ENCODE measurements around the gene PSKH1. TPM values are rescaled to one million over a fixed set of nuclear protein-coding genes. Genes with fewer than 3 reads are reported as not detected.
A peak's percentile ranks its signal among the peaks of the same experiment; 100 is the strongest.

The PSKH1 gene
- total and polyA plus RNA-seq, 9 of the 15 experiments (the other 6 are each of a cell fraction or from before 2014, with no cell fraction given) = 0.96 to 20.9 (median 9.4) TPM

DNA sequence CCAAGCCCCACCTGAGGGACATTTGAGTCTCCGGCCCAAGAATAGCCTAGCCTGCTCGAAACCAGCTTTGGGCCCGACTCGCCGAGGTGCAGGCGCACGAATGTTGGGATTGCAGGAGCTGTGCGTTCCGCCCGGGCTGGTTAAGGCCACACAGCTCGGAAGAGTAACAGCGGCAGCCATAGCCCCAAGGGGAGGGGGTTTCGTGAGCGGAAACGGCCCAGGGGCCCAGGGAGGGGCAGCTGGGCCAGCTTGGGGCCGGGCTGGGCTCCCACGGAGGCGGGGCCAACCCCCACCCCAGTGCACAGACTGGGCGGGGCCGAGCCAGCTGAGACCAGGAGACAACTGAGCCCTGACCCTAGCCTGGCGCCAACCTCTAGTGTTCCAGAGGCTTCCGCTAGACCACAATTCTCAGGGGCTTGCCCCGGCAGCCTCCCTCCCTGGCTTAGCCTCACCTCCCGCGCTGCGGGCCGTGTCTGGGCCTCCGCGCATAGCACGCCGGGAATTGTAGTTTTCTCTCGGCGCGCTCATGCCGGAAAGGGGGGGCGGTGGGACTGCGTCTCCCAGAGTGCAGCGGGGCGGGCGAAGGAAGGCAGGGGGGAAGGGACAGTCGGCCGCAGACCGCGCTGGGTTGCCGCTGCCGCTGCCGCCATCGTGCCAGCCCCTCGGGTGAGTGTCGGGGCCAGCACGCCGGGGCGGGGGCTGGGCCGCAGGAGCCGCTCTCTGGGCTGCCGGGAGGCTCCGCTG is 46.6 kb upstream of the PSKH1 start, which contains the start of gene NUTF2:
Gene NUTF2, plus strand, starts transcription at position 614 of the 744 bp plus-strand sequence. CDS start 18,198 bp downstream, outside the sequence.
- H3K4me1 ChIP-seq (replicated peaks in 1 of 2; ENCODE audit: control insufficient read depth in 2 of 2, insufficient read depth in 2 of 2, low read length in 2 of 2) = peaks cover 30 to 53% of the 10 kb centered on the region in 2 experiments
- in situ Hi-C loops (cut with MboI) = no loop called here
- CTCF ChIA-PET (ENCODE audit: low intra/inter-chr PET ratio) = no interaction called here
- TF ChIP-seq, protein P1, sequence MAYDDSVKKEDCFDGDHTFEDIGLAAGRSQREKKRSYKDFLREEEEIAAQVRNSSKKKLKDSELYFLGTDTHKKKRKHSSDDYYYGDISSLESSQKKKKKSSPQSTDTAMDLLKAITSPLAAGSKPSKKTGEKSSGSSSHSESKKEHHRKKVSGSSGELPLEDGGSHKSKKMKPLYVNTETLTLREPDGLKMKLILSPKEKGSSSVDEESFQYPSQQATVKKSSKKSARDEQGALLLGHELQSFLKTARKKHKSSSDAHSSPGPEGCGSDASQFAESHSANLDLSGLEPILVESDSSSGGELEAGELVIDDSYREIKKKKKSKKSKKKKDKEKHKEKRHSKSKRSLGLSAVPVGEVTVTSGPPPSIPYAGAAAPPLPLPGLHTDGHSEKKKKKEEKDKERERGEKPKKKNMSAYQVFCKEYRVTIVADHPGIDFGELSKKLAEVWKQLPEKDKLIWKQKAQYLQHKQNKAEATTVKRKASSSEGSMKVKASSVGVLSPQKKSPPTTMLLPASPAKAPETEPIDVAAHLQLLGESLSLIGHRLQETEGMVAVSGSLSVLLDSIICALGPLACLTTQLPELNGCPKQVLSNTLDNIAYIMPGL (CRISPR knock-in tag; IDR thresholded peaks at IDR 0.05) = no peak
- TF ChIP-seq ZNF24 (IDR thresholded peaks at IDR 0.05) (0 out of 2 replicates have a peak, but pooled peaks have one; percentile 6), BACH1 (tag; IDR thresholded peaks at IDR 0.05) (no peak; the same call in 1 of the 2 replicates), POLR3G (IDR thresholded peaks at IDR 0.05; ENCODE audit: extremely low read depth, insufficient read length, insufficient replicate concordance) (no peak), FIP1L1 (IDR thresholded peaks at IDR 0.05; ENCODE audit: low read depth, low read length, poor library complexity, severe bottlenecking) (peak; percentile 89), NR4A1 (CRISPR knock-in tag; IDR thresholded peaks at IDR 0.05) (0 out of 2 replicates have a peak, but pooled peaks have one; percentile 29), NR4A1 (tag; IDR thresholded peaks at IDR 0.05) (no peak), CHD1 (IDR thresholded peaks at IDR 0.05; ENCODE audit: low read length) (no peak), ZNF764 (CRISPR knock-in tag; IDR thresholded peaks at IDR 0.05; ENCODE audit: low read depth) (no peak), LEF1 (IDR thresholded peaks at IDR 0.05) (no peak), FOXK2 (conservative IDR thresholded peaks at IDR 0.05 in 1 of 2, IDR thresholded peaks at IDR 0.05 in 1 of 2; ENCODE audit: low read depth in 2 of 2) (peak in 1 of 2 experiments; percentile 50; a peak in 1 of 4 replicates), DACH1 (IDR thresholded peaks at IDR 0.05; ENCODE audit: partially characterized antibody) (peak; percentile 79), CBX8 (IDR thresholded peaks at IDR 0.05; ENCODE audit: borderline replicate concordance, extremely low read depth, low read depth, low read length, poor library complexity, severe bottlenecking) (no peak), HMGN3 (IDR thresholded peaks at IDR 0.05; ENCODE audit: borderline replicate concordance, extremely low read depth, insufficient read length, low read depth, low read length) (peak; percentile 93), PML (IDR thresholded peaks at IDR 0.05; ENCODE audit: low read length) (no peak; the same call in 1 of the 2 replicates), FOXP1 (CRISPR knock-in tag; IDR thresholded peaks at IDR 0.05) (peak; percentile 81), ZNF77 (CRISPR knock-in tag; IDR thresholded peaks at IDR 0.05) (no peak)
- TF ChIP-seq, protein P2, sequence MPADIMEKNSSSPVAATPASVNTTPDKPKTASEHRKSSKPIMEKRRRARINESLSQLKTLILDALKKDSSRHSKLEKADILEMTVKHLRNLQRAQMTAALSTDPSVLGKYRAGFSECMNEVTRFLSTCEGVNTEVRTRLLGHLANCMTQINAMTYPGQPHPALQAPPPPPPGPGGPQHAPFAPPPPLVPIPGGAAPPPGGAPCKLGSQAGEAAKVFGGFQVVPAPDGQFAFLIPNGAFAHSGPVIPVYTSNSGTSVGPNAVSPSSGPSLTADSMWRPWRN (IDR thresholded peaks at IDR 0.05; ENCODE audit: low read depth) = peak; percentile 20; the same call in 1 of the 2 replicates
- TF ChIP-seq, protein P3, sequence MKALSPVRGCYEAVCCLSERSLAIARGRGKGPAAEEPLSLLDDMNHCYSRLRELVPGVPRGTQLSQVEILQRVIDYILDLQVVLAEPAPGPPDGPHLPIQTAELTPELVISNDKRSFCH (CRISPR knock-in tag; IDR thresholded peaks at IDR 0.05) = no peak
- TF ChIP-seq, protein P3 (tag; IDR thresholded peaks at IDR 0.05) = no peak

More for the DNA sequence above, 46.6 kb upstream of the PSKH1 start, which contains the start of gene NUTF2:
- peaks cover 28% of the 10 kb centered on the region for H3K36me3 ChIP-seq (ENCODE audit: control insufficient read depth, insufficient read depth, low read length)
- FAIRE-seq (peak; percentile 90), ATAC-seq (peak; percentile 82), DNase-seq (ENCODE audit: extremely low read depth in 1 of 4, low spot score in 3 of 4) (peak; percentile 93 to 97 (median 95))
- peak within 1 kb of the TSS; percentile 81 for H2AFZ ChIP-seq (ENCODE audit: low read depth, low read length)
- intact Hi-C loops (cut with micrococcal nuclease) = loop anchor here (2.0 kb wide), 1 partner anchor 46 kb away; the partner anchor contains the start of gene PSKH1
- peak within 1 kb of the TSS; percentile 99 for H3K4me3 ChIP-seq
- H3K27ac ChIP-seq (ENCODE audit: extremely low read depth, low read depth, low read length) = peak within 1 kb of the TSS; percentile 77
- peaks cover 5% of the 10 kb centered on the region for H3K9me1 ChIP-seq (ENCODE audit: control insufficient read depth, insufficient read depth, low read length)
- H3K9me3 ChIP-seq (replicated peaks; ENCODE audit: control insufficient read depth, insufficient read depth, low read depth, low read length) = no peaks in the 10 kb centered on the region
- BruUV-seq (replicated peaks) = no TSS peak
- peak within 1 kb of the TSS; percentile 84 for H3K4me2 ChIP-seq (ENCODE audit: insufficient read depth, low read length)
- no peaks in the 10 kb centered on the region; the same call in 1 of the 2 replicates for H4K20me1 ChIP-seq (replicated peaks; ENCODE audit: control insufficient read depth, insufficient read depth, low read length)
- peak within 1 kb of the TSS; percentile 94 for H3K9ac ChIP-seq (ENCODE audit: insufficient read depth in 1 of 2, low read depth in 2 of 2, low read length in 2 of 2)
- peaks cover 85% of the 10 kb centered on the region for H3K79me2 ChIP-seq (ENCODE audit: control insufficient read depth, insufficient read depth, low read length)
- under 1% methylated on average over 30 of the region's 57 CpGs for WGBS (ENCODE audit: insufficient coverage, low coverage, missing lambda C conversion rate)
- H3K27me3 ChIP-seq (ENCODE audit: control insufficient read depth in 2 of 2, insufficient read depth in 2 of 2, low read length in 2 of 2) = no peaks in the 10 kb centered on the region
- POLR2A ChIA-PET = interaction anchor here (0.6 to 2.7 kb wide), 13 partner anchors 9 to 382 kb away, joined by 3 to 10 read pairs (median 4); partner anchors contain the start of gene PARD6A
